HL-60 (cell line): ENCODE results near the gene AMN.

Source experiments
- GABPA ChIP-seq: IDR thresholded peaks from 2 replicates; pipeline ENCODE4 v1.6.1; 2012; ENCODE audit warnings: low read depth
- POLR2AphosphoS5 ChIP-seq: IDR thresholded peaks from 2 replicates; pipeline ENCODE4 v1.6.1; 2012; ENCODE audit warnings: low read depth
- SPI1 ChIP-seq: IDR thresholded peaks from 2 replicates; pipeline ENCODE4 v1.6.1; 2012; ENCODE audit warnings: low read depth, mild to moderate bottlenecking, borderline replicate concordance
- TF ChIP-seq, protein P1 (sequence below): IDR thresholded peaks from one replicate; pipeline ENCODE4 v1.5.1; 2011; ENCODE audit warnings: low read length, control low read depth, inconsistent platforms; ENCODE audit not compliant: insufficient read depth
- TF ChIP-seq, protein P2 (sequence below): IDR thresholded peaks from 2 replicates; pipeline ENCODE4 v1.6.1; 2012; ENCODE audit warnings: low read depth; ENCODE audit not compliant: insufficient replicate concordance

DNA sequence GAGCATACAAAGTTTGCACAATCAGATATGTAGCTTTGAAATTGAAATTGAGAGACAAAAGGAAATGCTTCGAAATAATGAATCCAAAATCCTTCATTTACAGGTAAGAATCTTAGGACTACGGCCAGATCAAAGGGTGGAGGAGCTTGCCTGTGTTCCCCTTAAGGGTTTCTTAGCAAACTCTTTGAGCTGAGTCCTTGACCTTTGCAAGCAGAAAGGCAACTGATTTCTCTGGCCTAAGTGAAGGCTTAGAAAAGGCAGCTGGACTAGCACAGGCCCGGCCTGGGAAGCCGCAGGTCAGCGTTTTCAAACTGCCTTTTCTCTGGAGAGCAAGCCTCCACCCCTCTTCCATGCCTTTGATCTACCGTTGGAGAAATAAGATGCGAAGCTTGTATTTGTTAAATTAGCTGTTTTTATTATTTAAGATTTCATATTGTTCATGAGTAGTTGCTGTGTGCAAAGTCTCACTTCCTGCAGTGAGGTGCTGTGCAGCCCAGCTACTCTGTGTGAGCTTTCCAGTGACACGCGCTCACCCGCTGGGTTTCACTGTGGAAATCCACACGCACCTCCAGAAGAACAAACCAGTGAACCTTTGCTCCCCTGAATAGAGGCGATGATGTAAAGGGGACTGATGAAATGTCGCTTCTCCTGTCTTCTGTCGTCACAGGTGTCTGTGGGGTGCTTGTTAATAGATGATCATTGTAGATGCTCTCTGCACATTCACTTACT is 25.0 kb upstream of the AMN start:
- TF ChIP-seq, protein P1, sequence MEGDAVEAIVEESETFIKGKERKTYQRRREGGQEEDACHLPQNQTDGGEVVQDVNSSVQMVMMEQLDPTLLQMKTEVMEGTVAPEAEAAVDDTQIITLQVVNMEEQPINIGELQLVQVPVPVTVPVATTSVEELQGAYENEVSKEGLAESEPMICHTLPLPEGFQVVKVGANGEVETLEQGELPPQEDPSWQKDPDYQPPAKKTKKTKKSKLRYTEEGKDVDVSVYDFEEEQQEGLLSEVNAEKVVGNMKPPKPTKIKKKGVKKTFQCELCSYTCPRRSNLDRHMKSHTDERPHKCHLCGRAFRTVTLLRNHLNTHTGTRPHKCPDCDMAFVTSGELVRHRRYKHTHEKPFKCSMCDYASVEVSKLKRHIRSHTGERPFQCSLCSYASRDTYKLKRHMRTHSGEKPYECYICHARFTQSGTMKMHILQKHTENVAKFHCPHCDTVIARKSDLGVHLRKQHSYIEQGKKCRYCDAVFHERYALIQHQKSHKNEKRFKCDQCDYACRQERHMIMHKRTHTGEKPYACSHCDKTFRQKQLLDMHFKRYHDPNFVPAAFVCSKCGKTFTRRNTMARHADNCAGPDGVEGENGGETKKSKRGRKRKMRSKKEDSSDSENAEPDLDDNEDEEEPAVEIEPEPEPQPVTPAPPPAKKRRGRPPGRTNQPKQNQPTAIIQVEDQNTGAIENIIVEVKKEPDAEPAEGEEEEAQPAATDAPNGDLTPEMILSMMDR, result no peak
- no peak for TF ChIP-seq GABPA
- TF ChIP-seq POLR2AphosphoS5, result no peak
- TF ChIP-seq, protein P2, sequence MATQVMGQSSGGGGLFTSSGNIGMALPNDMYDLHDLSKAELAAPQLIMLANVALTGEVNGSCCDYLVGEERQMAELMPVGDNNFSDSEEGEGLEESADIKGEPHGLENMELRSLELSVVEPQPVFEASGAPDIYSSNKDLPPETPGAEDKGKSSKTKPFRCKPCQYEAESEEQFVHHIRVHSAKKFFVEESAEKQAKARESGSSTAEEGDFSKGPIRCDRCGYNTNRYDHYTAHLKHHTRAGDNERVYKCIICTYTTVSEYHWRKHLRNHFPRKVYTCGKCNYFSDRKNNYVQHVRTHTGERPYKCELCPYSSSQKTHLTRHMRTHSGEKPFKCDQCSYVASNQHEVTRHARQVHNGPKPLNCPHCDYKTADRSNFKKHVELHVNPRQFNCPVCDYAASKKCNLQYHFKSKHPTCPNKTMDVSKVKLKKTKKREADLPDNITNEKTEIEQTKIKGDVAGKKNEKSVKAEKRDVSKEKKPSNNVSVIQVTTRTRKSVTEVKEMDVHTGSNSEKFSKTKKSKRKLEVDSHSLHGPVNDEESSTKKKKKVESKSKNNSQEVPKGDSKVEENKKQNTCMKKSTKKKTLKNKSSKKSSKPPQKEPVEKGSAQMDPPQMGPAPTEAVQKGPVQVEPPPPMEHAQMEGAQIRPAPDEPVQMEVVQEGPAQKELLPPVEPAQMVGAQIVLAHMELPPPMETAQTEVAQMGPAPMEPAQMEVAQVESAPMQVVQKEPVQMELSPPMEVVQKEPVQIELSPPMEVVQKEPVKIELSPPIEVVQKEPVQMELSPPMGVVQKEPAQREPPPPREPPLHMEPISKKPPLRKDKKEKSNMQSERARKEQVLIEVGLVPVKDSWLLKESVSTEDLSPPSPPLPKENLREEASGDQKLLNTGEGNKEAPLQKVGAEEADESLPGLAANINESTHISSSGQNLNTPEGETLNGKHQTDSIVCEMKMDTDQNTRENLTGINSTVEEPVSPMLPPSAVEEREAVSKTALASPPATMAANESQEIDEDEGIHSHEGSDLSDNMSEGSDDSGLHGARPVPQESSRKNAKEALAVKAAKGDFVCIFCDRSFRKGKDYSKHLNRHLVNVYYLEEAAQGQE, result no peak
- TF ChIP-seq SPI1, result no peak
